Measurements from ENCODE around the gene JAKMIP2. TPM values are rescaled to one million over a fixed set of nuclear protein-coding genes. Genes with fewer than 3 reads are reported as not detected.

JAKMIP2 gene
- polyA plus RNA-seq, 1 experiment: not detected

GRCh38 chr5:147671365-147671764 lies 111.2 kb downstream of the JAKMIP2 start:
- Histone ChIP-seq H3K36me3 (ENCODE audit: control insufficient read depth, insufficient read depth, low read length) (no peaks in the 10 kb centered on the region), H3K4me3 (ENCODE audit: low read depth, low read length) (no peak overlapping the region), H3K27me3 (ENCODE audit: control insufficient read depth, insufficient read depth, low read length) (no peaks in the 10 kb centered on the region)
- no peak for DNase-seq (ENCODE audit: low read depth)
- ChIA-PET CTCF (interaction anchor here (1.3 kb wide), 1 partner anchor 8 kb away, joined by 3 read pairs; no protein-coding TSS in a partner anchor), POLR2A (no interaction called here)
- no peak for TF ChIP-seq CTCF (IDR thresholded peaks at IDR 0.05; ENCODE audit: insufficient read depth, low read depth, low read length)

GRCh38 chr5:147670815-147671214 lies 111.7 kb downstream of the JAKMIP2 start:
- no peak for TF ChIP-seq CTCF (IDR thresholded peaks at IDR 0.05; ENCODE audit: insufficient read depth, low read depth, low read length)
- POLR2A ChIA-PET: no interaction called here
- H3K36me3 ChIP-seq (ENCODE audit: control insufficient read depth, insufficient read depth, low read length): no peaks in the 10 kb centered on the region
- no peak overlapping the region for H3K4me3 ChIP-seq (ENCODE audit: low read depth, low read length)
- CTCF ChIA-PET: interaction anchor here (1.3 kb wide), 1 partner anchor 9 kb away, joined by 3 read pairs; no protein-coding TSS in a partner anchor
- DNase-seq (ENCODE audit: low read depth): no peak
- H3K27me3 ChIP-seq (ENCODE audit: control insufficient read depth, insufficient read depth, low read length): no peaks in the 10 kb centered on the region

- no peak for TF ChIP-seq CTCF (IDR thresholded peaks at IDR 0.05; ENCODE audit: insufficient read depth, low read depth, low read length)
- ChIA-PET CTCF (no interaction called here), POLR2A (no interaction called here)
- H3K4me3 ChIP-seq (ENCODE audit: low read depth, low read length): no peak overlapping the region
- no peak for DNase-seq (ENCODE audit: low read depth)
- no peaks in the 10 kb centered on the region for H3K27me3 ChIP-seq (ENCODE audit: control insufficient read depth, insufficient read depth, low read length)
- H3K36me3 ChIP-seq (ENCODE audit: control insufficient read depth, insufficient read depth, low read length): no peaks in the 10 kb centered on the region
Observed at GRCh38 chr5:147669169-147669869, 113.2 kb downstream of the JAKMIP2 start.

- Histone ChIP-seq H3K4me3 (ENCODE audit: low read depth, low read length) (no peak overlapping the region), H3K27me3 (ENCODE audit: control insufficient read depth, insufficient read depth, low read length) (no peaks in the 10 kb centered on the region), H3K36me3 (ENCODE audit: control insufficient read depth, insufficient read depth, low read length) (no peaks in the 10 kb centered on the region)
- no peak for DNase-seq (ENCODE audit: low read depth)
- ChIA-PET CTCF (no interaction called here), POLR2A (no interaction called here)
- TF ChIP-seq CTCF (IDR thresholded peaks at IDR 0.05; ENCODE audit: insufficient read depth, low read depth, low read length): no peak
Observed at GRCh38 chr5:147668385-147668784, 114.1 kb downstream of the JAKMIP2 start.

GRCh38 chr5:147667363-147667762 lies 115.2 kb downstream of the JAKMIP2 start:
- POLR2A ChIA-PET: no interaction called here
- no peak for DNase-seq (ENCODE audit: low read depth)
- Histone ChIP-seq H3K36me3 (ENCODE audit: control insufficient read depth, insufficient read depth, low read length) (no peaks in the 10 kb centered on the region), H3K4me3 (ENCODE audit: low read depth, low read length) (no peak overlapping the region), H3K27me3 (ENCODE audit: control insufficient read depth, insufficient read depth, low read length) (no peaks in the 10 kb centered on the region)
- CTCF ChIA-PET: no interaction called here
- TF ChIP-seq CTCF (IDR thresholded peaks at IDR 0.05; ENCODE audit: insufficient read depth, low read depth, low read length): no peak

Measured in BJ (cell line).